ENCODE measurements around the gene VTI1B.

DNA sequence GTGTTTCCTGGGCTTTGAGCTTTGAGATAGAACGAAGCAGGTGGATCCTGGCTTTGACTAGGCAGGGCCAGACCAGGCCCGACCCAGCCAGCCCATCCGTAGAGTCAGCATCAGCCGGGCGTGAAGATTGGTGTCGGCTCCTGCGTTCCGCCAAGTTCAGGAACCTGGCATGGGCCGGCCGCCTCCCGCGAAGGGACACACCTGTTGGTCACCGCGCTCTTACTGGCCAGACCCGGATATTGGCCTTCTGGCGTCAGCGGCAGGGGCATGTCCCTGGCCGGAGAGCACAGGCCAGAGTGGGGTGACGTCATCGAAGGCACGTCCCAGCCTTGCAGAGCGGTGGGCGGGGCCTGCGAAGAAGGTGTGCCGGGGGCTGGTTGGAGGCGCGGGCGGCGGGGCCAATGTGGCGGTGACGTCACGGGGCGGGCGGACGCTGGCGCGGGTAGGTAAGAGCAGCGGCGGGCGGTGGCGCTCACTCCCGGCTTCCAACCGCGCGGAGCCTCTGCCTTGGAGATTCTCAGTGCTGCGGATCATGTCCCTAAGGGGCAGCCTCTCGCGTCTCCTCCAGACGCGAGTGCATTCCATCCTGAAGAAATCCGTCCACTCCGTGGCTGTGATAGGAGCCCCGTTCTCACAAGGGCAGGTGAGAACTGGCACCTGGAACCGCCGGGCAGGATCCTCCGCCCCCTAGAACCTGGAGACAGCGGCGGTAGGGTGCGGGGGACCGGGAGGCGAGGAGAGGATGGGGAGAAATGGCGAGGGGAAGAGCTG is 54.8 kb downstream of the VTI1B start, which contains the start of gene ARG2:
- no peak for TF ChIP-seq CTCF (IDR thresholded peaks at IDR 0.05; ENCODE audit: insufficient read depth, low read depth, low read length)
- TF ChIP-seq EZH2 (IDR thresholded peaks at IDR 0.05; ENCODE audit: insufficient read depth, low read length) = no peak

Data from astrocyte (in vitro differentiated cells and primary cell).